GM18498 (cell line): ENCODE measurements around the gene ABCA4.

ENCODE experiments used
- ATAC-seq: cut with Tn5 transposase; IDR thresholded peaks from one replicate; pipeline ENCODE4 v1.9.1; 2021; ENCODE audit warnings: mild to moderate bottlenecking, moderate library complexity; ENCODE audit not compliant: unreplicated experiment

Gene ABCA4

DNA sequence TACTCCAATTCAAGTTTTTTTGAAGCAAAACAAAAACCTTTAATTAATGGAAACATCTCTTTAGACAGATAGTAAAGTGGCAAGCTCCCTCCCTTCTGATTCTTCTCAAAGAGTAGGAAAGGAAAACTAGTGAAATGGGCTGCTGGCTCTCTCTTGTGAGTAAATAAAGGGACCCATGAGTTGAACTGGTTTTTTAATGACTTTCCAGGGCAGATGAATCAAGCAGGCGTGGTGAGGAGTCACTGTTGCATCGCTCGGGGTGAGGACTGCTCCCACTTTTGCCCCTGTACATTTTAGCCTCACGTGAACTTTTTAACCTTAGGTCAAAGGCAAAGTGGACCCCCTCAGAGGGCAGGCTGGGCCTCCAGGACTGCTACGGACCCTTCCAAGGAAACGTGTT lies 64.8 kb downstream of the ABCA4 start:
- no peak for ATAC-seq

DNA sequence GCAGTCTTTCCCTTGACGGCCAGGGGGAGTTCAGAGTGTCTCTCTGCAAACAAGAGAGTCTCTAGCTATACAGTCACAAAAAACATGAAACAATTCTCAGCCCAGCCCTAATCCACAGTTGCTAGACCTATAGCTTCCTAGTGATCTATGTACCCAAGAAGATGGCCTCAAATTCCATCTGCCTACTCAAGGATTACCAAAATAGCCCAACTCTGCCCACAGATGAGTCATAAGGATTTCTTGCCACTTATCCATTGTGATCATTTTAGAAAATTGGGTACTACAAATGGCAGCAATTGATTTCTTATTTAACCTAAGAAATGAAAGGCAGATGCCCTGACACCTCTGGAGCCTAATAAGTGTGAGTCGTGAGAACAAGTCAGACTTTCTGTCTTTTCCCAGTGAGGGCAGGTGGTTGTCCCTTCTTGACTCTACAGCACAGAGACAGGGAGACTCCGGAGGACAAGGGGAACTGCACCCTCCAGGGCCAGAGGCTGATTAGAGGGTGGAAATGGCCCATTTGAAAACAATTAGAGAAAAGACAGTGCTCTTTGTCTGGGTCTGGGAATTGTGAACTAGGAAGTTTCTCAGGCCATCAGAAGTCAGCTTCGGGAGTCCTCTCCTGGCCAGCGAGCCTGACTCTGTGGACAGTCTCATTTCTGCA lies 65.4 kb downstream of the ABCA4 start:
- no peak for ATAC-seq

DNA sequence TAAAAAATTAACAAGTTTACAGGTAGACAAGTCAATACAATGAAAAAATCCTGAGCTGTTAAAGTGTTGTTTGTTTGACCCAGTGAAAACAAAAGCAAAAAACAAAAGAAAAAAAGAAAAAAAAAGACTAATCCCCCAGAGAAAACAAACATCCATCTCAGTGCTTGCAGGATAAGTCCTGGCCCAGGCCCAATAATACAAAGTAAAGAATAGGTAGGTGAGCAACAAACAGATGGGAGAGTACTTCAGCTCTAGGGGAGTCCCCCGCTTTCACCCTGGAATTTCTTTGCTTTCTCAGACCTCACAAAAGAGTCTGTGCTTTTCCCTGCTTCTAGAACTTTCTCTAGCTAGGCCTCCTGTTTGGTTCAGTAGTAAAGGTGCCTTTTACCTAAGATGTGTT lies 70.3 kb downstream of the ABCA4 start:
- no peak for ATAC-seq

DNA sequence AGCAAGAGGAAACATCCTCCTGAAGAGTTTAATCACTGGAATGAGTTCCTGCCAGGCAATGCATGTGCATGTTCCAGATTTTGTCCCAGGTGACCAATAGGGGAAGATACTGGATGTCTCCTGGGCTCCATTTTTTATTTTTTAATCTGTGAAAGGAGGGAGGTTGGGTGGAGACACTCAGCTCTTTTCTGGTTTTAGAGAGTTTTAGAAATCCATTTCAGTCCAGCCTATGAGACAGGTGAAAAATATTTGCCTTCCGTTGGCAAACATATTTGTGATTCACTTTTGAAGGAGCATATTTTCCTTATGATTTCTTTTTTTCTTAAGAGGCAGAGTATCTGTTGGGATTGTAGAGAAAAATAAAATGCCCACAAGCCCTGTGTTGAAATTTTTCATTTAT lies 70.7 kb downstream of the ABCA4 start:
- ATAC-seq, result no peak

DNA sequence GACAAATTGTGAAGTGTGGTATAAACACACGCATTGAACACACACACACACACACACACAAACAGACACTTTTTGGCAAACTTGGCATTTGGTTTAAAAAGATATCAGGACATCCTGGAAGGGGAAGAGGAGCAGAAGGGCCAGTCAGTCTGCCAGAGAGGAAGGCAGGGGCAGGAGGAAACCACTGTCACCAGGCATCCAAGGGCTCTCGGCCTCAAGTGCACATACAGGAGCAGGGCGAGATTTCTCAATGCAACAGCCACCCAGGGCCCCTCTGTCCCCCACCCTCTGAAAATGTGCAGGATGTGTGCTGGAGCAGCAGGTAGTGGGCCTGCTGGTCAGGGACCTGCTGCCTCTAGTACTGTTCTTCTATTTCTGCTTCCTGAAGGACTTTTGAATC lies 71.2 kb downstream of the ABCA4 start:
- ATAC-seq, result no peak

DNA sequence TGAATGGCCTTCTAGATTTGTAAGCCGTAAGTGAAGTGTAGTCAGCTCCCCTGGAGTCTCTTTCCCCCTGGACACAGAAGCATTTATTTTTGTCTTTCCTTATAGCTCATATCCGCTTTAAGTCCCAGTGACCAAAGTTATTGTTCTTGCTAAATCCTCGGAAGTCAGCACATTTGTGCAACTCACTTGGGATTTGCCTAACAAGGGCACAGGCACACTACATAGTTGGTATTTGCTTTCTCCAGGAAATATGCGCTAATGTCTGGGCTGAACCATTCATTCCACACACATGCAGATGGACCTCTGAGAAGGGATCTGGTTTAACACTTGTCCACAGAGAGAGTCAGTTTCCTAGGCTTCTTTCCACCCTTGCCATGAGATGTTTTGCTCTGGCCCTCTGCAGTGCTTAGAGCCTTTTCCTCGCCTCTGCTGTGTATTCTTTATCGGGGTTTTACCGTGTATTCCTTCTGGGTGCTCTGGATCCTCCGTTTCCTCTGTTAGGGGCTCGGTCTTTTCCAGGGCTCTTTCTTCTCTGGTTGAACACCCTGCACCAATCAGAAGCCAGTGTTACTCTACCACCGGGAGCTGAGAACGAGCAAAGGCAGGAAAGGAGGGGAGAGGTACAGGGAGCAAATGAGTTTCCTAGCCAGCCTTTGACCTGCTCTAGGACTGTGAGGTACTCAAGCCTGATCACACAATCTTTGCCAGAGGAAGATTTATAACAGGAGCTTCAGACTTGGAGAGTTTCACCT lies 72.4 kb downstream of the ABCA4 start:
- ATAC-seq, result no peak

DNA sequence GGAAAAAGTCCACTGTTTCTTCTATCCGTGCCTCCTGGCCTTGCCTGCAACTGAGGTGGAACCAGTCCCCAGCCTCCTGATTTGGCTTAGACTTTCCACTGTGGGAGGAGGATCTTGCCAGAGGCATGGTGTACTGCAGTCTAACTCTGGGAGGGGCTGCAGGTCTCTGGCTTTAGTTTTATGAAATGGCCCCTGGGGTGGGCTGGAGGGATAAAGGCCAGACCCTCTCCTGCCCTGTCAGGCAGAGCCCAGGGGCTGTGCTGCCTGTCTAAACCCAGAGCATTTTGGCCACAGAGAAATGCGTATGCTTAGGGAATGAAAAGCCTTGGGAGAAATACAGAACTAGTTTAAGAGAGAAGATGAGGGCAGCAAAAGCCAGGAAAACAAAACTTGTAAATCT lies 73.0 kb downstream of the ABCA4 start:
- ATAC-seq, result no peak

DNA sequence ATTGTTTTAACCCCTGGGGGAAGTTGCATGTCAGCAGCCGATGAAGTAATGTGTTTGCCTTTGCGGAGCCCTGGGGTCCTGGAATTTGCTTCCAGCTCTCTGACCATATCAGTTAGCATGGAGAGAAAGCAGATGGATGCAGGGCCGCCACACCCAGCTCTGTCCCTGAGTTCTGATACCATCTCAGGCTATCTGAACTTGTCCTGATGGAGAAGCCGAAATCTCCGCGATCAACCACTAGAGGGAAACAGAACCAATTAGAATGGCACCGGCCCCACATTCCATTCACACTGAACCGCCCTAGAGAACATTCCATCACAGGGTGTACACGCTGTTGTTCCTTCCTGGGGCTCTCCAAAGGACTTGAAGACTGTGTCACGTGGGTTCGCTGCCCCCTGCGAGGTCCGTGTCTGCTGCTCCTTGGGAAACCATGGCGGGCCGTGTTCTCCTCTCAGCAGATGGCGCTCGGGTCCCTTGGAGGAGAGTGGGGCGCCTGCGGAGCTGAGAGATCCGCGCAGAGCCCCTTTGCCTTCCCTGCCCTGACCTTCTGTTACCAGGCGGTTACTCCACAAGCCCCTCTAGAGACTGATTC lies 75.4 kb downstream of the ABCA4 start:
- ATAC-seq, result peak; percentile 62

DNA sequence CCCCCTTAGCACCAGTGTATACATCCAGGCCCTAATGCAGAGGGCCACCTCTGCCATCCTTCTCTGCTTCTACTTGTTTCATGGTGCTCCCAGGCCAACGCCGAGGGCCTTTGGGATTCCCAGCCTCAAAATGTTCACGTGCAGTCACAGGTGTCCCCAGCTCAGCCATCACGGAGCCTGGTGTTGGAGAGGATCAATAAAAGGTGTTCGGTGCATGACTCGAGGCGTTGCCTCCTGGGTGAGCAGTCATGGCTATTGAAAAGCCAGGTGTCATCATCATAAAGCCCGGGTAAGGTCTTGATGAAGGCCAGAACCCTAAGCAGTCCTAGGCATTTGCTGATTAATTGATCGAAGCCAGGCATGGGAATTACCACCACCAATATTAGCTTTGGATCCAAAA lies 76.1 kb downstream of the ABCA4 start:
- no peak for ATAC-seq

DNA sequence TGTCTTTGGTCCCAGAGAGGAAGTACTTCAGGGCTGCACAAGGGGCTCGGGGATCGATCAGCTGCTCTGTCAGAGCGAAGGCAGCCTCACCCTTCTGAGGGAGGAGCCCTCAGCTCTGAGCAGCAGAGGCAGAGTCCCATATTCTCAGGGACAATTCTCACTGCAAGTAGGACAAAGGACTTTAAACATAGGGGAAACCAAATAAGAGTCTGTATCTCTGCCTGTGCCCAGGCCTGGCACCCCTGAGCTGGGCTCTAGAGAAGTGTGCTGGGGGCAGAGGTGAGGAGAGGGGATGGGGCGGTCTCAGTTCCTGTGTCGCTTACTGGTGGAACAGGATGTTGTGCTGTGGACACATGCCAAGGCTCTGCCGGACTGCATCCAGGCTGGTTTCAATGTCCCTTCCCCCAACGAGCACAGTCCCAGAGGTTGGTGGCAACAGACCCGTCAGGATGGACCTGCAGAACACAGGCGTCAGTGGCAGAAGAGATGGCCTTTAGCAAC lies 76.6 kb downstream of the ABCA4 start:
- ATAC-seq, result no peak

DNA sequence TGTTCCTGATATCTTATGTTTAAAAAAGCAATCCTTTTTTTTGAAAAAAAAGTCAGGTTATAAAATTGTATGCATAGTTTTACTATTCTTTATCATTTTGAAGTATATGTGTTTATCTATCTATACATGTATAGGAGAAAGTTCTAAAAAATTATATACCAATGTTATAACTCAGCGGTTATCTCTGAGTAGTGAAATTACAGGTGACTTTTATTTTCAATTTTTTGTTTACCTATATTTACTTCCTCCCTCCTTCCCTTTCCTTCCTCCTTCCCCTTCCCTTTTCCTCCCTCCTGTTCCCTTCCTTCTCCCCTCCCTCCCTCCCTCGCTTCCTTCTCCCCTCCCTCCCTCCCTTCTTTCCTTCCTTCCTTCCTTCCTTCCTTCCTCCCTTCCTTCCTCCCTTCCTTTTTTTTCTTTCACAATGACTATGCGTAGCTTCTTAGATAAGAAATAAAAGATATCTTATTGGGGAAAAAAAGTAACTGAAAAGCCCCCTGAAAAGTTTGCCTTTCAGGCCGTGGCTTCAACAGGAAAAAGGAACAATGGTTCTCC lies 77.1 kb downstream of the ABCA4 start:
- no peak for ATAC-seq

DNA sequence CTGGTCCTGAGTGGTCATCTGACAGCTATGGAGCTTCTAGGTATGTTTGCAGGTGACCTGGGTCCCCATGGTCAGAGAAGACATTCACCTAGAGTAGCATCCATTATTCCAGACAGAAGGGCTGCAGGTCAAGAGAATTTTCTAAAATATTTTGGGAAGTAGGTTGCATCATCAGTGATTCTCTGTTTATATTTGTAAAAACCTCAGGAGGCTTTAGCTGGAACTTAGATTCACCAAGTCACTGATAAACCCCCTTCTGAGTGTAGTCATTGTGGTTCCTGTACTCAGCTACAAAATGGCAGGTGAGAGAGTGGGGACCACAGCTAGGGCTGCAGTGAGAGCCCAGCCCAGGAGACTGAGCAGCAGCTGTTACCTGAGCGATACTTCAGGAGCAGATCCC lies 78.6 kb downstream of the ABCA4 start:
- ATAC-seq, result no peak

DNA sequence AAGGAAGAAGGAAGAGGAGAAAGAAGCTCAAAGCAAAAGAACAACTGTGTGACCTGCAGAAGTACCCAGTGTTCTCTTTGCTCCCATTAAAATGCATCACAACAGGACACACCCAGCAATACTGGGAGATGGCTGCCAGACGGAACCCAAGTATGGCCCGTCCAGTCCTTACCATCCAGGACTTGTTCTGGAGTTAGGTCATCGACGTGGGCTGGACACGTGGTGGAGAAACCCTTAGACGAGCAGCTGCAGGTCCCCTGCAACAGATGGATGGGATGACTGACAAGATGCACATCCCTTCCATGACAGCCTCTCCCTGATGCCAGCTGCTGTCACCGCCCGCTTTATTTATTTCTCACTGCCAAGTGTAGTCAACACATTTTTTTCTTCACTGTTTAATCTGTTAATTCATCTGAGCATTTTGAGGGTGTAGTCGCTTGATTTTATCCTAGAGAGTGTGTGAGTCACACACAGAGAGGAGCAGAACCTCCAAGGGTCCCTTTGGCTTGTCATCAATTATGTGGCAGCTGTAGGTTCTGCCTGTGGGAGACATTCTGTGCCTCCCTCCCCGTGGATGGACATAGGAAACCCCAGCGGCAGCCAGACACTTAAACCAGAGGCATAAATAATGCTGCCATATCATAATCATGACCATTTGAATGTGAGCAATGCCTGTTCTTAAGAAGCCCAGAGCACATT lies 80.9 kb downstream of the ABCA4 start:
- ATAC-seq, result no peak

DNA sequence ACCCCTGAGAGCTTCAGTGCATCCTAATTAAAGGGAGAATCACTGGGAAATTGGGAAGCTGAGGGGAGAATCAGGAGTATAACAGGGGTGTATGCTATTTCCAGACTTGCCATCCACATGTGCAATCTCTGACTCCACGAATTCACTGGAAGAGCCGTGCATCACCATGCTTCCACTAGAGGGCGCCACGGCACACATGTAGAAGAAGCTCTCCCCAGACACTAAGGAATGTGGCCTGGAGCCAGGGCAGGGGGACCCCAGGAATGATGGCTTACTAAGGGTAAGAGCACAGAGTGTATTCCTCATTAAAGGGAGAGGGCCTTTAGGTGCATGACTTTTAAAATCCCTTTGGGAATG lies 81.5 kb downstream of the ABCA4 start:
- no peak for ATAC-seq

DNA sequence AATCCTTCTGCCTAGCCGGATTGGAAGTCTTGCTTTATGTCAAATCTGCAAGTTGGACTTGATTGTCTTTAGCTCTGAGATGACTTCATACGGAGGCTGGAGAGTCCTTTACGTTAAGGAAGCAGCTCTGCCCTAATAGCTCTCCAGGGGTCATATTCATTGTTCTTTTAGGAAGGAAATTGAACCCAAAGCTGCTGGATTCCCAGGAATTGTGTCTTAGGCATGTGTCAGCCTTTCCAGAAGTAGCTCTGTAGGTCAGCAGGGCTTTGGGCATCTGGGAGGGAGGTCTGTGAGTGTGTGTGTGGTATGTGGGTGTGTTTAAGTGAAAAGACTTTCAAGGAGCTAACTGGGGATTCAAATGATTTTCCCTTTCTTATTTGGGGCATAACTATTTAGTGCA lies 82.4 kb downstream of the ABCA4 start:
- ATAC-seq, result no peak

DNA sequence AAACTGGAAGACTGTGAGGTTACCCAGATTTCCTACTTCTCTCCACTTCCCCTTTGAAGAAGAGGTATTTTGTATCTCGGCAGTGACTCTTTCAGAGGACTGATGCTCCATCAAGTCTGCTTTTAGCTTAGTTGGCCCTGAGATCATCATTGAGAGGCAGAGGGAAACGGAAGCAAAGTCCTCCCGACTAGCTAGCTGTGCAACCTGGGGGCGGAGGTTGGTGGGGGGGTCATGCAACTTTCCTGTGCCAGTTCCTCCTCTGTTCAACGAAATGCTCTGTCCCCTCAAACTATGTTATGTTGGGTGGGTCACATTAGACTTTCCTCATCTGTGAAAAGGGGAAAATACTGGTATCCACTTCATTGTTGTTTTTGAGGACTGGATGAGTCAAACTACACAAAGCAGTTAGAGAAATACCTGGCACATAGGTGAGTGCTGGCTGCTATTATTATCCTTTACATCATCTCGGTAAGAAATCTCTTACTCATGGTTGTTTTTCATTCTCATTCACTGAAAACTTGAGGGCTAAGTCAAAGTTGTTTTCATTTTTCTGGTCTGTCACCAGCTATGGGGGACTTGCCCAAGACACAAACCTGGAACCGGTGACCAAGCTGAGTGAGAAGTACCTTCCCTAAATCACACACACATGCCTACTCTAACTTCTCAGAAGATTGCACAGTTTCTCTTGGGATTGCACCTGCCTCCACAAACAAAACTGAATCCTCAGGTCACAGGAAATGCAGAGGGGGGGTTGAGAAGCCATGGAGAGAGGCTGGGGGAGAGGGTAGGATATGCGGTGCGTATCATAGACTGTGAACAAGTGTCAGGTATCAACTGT lies 83.3 kb downstream of the ABCA4 start:
- ATAC-seq, result no peak

DNA sequence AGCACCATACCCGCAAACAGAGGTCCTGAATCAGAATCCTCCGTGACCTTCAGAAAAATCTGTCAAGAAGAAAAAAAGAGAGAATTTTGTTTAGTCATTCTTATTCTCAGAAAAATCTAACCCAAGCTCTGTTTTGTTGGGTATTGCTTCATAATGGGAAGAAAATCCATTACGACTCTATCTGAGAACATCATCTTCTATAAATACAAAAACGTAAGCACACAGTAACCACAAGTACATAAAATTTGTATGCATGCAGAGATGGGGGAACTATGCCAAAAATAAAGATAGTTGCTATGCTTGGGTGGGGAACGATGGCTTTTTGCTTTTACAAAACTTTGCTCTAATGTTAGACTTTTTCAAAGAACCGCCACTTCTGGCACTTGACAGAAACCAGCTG lies 84.2 kb downstream of the ABCA4 start:
- no peak for ATAC-seq

DNA sequence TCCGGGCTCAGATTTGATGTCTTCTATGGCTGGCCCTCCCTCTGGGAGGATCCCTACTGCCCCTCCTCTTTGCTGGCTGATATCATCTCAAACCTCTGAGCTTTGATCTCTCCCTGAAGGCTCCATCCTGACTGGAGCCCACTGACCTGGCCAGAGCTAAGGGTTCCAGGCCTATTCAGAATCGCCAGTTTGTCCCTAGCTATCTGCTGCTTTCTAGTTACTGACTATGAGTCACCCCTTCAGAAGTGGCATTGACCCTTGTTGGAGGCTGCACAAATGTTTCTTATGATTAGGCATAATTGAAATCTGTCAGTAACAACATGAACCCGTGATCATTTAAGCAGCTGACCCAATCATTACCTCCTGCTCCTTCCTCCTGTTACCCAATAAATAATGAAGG lies 87.1 kb downstream of the ABCA4 start:
- no peak for ATAC-seq

DNA sequence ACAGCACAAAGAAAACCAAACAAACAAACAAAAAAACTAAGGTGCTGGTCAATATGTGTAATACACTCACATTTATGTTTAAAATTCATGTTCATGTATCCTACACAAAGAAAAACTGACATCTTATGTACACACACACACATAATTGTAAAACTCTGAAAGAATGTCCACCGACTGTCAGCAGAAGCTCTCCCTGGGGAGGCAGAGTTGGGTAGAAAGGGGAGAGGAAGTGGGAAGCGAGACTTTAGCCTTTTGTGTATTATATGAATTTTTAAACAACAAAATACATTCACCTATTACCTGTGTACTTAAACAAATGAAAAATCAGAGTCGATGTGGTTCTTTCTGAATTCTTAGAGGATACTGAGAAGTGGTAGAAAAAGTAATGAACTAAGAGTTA lies 88.3 kb downstream of the ABCA4 start:
- ATAC-seq, result no peak

DNA sequence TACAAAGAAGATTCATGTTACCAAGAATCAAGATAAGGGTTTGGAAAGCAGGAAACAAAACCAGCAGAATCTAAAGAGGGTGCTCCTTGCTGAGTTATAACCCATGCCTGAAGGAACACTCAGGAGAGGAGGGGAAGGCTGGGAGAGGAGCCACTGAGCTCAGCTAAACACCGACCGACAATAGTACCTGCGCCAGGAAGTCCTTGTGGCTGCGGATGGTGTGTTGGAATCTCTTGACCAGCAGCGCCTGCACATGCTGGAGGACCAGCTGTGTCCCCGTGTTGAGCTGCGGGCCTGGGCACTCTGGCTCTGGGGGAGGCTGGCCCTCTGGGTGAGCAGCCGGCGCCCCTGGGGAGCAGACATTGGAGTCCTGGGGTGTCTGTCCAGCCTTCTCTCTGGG lies 89.4 kb downstream of the ABCA4 start:
- ATAC-seq, result no peak

DNA sequence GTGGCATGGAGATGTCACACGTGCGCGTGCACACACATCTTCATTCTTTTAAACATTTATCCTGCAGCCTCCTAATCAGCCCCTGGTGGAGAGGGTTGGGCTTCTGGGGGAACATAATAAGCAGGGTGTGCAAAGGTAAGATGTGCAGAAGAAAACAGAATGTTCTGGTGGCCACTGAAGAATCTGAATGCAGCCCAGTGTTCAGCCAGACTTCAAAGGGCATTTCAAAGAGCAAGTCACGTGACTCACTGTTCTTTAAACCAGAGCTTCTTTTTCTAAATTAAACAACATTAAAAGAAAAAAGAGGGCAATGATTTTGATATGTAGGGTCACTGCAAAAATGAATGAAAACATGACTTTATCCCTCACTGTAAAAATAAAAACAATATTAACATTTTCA lies 89.8 kb downstream of the ABCA4 start:
- ATAC-seq, result no peak
